ENCODE data around the gene GAS5.
"Not testable (repeated sequence)": the region's sequence is repeated elsewhere in the genome, so short reads cannot be mapped to it uniquely, and the experiment has no call there.

GAS5 gene

DNA sequence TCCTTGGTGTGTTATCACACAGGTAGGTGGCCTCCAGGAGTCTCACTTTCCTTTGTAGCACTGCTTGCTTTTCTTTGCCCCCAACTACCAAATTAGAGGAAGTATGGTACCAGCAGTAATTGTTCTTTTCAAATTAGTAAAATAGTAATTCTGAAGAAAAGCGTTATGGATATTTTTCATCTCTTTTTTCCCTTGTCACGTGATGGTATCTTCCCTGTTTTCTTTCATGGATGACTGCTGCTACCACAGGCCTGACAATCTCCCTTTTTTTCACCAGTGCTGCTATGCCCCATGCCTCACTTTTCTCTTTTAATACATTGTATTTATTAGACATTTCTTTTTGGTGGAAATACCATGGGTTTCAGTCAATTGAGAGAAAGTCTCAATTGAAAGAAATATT is 3.7 kb upstream of the GAS5 start:
- DNase-seq, result no peak
- in situ Hi-C loops (cut with HindIII; ENCODE audit: low pct_ligation_motif_present, low pct_unique_long_range_greater_than_20kb, low sequenced_read_pairs), result no loop called here

DNA sequence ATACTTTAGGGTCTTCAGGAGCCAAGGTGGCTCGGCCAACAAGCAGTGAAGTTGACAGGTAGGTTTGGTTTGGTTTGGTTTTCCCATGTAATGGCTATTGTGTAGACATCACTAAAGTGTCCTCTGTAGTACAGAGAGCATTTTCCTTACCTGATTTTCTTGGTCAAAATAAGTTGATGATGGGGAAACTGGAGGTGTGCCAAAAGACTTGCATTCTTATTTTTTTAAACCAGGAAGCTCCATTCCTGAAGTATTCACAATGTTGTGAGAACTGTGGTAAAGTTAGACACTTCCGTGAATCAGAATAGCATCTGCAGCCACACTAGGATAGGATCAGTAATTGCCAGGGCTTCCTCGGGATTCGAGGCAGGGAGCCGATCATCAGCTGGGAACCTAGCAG is 3.3 kb upstream of the GAS5 start:
- DNase-seq, result no peak

DNA sequence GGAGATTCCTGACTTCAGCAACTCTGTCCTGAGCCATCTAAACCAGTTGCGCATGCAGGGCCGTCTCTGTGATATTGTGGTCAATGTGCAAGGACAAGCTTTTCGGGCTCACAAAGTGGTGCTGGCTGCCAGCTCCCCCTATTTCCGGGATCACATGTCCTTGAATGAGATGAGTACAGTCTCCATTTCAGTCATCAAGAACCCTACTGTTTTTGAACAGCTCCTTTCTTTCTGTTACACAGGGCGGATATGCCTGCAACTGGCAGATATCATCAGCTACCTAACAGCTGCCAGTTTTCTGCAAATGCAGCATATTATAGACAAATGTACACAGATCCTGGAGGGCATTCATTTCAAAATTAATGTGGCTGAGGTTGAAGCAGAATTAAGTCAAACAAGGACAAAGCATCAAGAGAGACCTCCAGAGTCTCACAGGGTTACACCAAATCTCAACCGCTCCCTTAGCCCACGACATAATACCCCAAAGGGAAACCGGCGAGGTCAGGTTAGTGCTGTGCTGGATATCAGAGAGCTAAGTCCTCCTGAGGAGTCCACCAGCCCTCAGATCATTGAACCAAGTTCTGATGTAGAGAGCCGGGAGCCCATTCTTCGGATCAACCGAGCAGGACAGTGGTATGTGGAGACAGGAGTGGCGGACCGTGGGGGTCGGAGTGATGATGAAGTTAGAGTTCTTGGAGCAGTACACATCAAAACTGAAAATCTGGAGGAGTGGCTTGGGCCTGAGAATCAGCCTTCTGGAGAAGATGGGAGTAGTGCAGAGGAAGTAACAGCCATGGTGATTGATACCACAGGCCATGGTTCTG is 2.7 kb upstream of the GAS5 start:
- in situ Hi-C loops (cut with HindIII; ENCODE audit: low pct_ligation_motif_present, low pct_unique_long_range_greater_than_20kb, low sequenced_read_pairs), result no loop called here
- no peak for DNase-seq

More for the DNA sequence above, 3.3 kb upstream of the GAS5 start:
- in situ Hi-C loops (cut with HindIII; ENCODE audit: low pct_ligation_motif_present, low pct_unique_long_range_greater_than_20kb, low sequenced_read_pairs), result no loop called here

DNA sequence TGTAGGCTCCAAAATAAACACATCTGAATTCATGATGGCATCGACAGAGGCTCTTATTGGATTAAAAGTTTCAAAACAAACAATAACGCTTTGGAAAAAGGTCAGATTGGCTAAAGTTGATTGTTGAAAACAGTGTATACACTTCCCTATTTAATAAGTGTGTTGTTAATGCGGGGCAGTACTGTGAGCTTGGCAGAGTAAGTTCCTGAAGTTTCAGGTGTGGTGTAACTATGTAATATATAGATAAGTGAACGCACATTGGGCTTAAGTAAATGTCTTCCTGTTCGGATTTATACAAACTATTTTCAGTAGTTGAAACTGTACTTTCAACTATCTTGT is 1.2 kb upstream of the GAS5 start:
- in situ Hi-C loops (cut with HindIII; ENCODE audit: low pct_ligation_motif_present, low pct_unique_long_range_greater_than_20kb, low sequenced_read_pairs), result no loop called here
- no peak for DNase-seq

DNA sequence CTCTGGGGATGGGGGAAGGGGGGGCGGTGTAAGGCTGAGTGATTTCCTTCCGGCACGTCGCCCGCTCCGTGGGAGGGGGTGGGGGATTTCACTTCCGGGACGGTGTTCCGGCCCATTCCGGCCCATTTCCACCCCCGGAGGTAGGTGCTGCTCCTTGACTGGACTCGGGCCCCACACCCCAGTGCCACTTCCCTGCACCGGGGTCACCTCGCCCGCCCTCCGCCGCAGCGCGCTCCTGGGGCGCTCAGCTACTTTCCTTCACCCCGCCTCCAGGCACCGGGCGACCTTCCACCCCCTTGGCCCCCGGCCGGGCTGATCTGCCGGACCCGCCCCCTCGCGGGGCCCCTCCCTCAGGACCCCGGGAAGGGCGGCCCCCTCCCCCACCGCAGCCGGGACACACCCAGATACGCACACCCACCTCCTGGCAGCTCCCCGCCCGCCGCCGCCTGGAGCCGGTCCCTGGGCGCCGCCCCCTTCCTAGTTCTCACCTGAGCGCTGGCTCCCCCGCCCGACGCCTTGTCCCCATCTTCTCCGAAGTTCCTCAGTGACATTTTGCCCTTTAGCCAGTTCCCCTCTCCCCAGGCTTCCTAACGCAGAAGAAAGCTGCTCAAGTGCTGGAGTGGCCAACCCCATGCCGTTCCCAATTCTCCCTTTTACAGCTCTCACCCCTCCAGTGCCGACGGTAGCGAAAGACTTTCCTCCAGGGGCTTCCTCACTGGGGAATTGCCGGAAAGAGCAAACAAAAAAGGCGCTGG is 654 bp upstream of the GAS5 start, which contains the start of gene ZBTB37:
Gene ZBTB37 (plus strand): TSS at position 115 of the 755 bp plus-strand sequence. CDS start 1,846 bp downstream, outside the sequence.
- in situ Hi-C loops (cut with HindIII; ENCODE audit: low pct_ligation_motif_present, low pct_unique_long_range_greater_than_20kb, low sequenced_read_pairs), result no loop called here

DNA sequence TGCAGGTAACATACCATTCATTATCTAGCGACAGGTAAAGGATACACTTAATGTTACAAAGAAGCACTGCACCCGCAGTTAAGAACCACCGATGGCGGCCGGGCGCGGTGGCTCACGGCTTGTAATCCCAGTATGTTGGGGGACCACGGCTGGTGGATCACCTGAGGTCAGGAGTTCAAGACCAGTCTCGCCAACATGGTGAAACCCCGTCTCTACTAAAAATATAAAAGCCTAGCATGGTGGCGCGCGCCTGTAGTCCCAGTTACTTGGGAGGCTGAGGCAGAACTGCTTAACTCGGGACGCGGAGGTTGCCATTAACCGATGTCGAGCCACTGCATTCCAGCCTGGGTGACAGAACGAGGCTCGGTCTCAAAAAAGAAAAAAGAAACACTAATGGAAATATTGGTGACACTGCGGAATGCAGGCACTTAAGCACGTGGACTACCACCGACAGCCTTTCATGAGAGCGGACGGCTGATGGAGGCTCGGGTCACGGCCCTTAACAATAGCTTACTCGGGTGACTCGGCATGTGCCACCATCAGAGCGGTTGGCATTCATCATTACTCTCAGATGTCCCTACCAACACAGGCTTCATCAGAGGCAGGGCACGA is 542 bp downstream of the GAS5 start:
- in situ Hi-C loops (cut with HindIII; ENCODE audit: low pct_ligation_motif_present, low pct_unique_long_range_greater_than_20kb, low sequenced_read_pairs), result no loop called here

More for the DNA sequence above, 654 bp upstream of the GAS5 start, which contains the start of gene ZBTB37:
- DNase-seq, result peak; percentile 89

DNA sequence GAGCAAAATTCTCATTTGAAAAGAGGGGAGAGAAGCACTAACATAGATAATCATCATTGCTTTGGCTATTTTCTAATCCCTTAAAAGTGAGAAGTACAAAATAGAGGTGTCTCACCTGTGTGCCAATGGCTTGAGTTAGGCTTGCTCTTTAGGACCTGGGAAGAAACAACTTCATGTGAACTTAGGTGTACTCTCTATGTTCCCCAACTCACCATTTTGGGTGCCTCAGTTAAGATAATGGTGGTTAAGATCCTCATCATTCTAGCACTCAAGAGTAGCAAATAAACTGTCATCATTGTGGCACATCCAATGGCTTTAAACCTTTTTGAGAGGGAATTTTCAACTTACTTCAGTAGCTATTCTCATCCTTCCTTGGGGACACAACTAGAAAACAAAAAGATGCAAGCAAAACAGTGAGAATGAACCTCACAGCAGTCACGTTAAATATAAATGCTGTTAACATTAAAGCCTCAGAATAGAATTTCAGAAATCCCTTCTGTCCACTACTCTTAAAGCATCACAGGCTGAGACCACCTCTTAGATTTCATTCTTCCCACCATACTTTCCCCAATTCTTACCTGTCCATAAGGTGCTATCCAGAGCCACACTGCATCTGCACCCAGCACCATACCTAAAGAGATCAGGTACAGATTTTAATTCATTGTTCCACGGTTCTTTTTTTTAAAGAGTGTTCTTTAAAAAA is 1.2 kb downstream of the GAS5 start:
- DNase-seq, result no peak
- in situ Hi-C loops (cut with HindIII; ENCODE audit: low pct_ligation_motif_present, low pct_unique_long_range_greater_than_20kb, low sequenced_read_pairs), result no loop called here

More for the DNA sequence above, 542 bp downstream of the GAS5 start:
- no peak for DNase-seq

DNA sequence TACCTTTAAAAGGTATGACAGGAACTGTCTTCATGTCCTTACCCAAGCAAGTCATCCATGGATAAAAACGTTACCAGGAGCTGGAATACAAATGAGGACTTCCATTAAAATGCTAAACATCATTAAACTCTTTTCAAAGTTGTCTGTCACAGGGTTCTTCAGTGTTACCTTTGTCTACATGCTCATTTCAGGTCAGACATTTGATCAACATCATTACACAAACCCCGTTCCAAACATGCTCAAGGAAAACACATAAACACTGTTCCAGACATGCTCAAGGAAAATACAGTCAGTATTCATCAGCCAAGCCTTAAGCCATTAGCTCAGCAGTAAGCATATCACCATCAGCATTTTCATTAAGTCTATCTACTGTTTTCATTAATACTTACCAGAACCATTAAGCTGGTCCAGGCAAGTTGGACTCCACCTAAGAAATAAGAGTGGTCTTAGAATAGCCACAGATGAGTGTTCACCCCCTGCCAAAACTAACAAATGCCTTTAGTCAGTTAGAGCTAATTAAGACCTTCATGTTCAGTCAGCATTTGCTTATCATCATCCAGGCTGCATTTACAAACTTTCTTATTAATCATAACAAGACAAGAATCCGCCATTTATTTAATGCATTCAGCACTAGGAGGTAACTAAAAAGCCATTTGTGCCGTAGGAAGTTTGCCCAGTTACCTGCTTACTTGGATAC is 2.2 kb downstream of the GAS5 start:
- in situ Hi-C loops (cut with HindIII; ENCODE audit: low pct_ligation_motif_present, low pct_unique_long_range_greater_than_20kb, low sequenced_read_pairs), result no loop called here
- DNase-seq, result no peak

DNA sequence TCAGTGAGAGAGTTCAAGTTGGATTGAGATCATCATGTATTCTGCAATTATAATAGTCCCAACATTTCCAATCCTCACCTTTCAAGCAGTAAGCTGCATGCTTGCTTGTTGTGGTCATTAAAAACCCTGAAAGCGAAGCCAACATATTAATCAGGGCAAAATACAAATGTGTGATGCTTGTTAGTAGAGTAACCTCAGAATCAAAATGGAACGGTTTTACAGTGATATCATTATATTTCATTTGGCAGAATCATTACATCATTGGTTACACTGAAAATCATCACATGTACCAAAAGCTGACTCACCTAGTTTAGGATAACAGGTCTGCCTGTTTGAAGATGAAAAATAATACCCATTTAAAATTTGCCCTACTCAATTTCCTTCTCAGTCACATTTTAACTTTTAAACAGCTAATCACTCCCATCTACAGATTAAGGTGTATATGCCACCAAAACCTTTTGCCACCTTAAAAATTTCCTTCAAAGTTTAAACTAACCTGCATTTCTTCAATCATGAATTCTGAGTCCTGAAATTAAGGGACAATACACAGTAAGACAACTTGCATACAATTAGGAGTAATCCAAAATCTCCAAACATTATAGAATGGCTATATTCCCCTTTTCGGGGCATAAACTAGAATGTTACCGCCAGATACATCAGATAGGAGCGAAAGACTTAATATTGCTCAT is 3.5 kb downstream of the GAS5 start:
- in situ Hi-C loops (cut with HindIII; ENCODE audit: low pct_ligation_motif_present, low pct_unique_long_range_greater_than_20kb, low sequenced_read_pairs), result no loop called here

DNA sequence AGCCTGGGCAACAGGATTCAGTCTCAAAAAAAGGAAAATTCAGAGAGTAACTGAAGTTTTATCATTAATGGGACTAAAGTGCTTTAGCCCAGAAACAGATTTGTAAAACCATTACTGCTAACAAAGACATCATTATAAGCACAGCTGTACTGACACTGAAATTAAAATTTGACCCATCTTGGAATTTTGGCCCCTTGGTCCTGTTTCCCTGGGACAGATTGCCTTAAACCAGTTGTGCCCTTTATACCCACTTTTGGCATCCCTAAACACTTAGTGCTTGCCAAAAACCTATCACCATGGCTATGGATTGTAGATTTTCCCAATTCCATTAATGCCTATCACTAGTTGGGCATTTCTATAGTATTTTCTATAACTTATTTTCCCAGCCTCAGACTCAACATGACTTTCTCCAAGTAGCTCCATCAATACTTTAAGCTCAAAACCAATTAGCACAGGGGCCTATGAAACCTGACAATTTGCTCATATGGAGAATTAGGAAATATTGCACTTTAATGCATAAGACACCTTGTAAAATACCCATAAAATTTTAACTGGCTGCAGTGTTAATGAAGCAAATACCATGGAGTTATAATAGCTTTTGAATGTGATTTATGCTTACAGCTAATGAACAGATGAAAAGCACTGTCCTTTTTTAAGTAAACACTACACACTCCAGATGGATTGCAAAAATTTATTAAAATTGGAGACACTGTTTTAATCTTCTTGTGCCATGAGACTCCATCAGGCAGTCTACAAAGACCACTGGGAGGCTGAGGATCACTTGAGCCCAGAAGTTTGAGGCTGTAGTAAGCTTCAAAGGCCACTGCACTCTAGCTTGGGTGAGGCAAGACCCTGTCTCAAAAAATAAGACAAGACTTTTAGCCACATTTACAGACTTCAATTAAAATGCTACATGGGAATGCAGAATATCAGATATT is 4.3 kb downstream of the GAS5 start:
- in situ Hi-C loops (cut with HindIII; ENCODE audit: low pct_ligation_motif_present, low pct_unique_long_range_greater_than_20kb, low sequenced_read_pairs), result no loop called here
- DNase-seq, result no peak

More for the DNA sequence above, 3.5 kb downstream of the GAS5 start:
- DNase-seq, result no peak

DNA sequence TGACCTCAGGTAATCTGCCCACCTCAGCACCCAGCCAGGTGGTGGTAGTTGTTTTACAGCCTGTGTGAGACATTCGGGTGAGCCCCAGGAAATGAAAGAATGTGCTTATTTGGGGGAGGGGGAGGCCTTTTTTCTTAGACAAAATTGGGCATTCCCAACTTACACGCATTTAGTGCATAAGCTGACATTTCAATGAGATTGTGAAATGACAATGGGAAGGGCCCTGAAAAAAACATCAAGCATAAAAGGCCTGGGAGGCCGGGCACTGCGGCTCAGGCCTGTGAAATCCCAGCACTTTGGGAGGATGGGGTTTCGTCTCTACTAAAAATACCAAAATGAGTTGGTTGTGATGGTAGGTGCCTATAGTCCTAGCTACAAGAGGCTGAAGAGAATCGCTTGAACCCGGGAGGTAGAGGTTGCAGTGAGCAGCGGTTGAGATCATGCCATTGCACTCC is 5.0 kb downstream of the GAS5 start:
- in situ Hi-C loops (cut with HindIII; ENCODE audit: low pct_ligation_motif_present, low pct_unique_long_range_greater_than_20kb, low sequenced_read_pairs), result no loop called here
- no peak for DNase-seq

DNA sequence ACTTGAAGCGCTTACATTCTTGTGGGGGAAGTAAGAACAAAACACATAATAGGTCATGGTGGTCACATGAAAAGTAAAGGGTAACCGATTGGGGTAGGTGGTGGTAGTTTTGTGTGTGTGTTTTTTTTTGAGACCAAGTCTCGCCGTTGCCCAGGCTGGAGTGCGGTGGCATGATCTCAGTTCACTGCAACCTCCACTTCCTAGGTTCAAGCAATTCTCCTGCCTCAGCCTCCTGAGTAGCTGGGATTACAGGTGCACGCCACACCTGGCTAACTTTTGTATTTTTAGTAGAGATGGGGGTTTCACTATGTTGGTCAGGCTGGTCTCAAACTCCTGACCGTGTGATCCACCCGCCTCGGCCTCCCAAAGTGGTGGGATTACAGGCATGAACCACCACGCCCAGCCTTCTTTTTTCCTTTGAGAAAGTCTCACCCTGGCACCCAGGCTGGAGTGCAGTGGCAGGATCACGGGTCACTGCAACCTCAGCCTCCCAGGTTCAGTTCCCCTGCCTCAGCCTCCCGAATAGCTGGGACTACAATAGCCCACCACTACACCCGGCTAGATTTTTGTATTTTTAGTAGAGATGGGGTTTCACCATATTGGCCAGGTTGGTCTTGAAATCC is 5.5 kb downstream of the GAS5 start:
- in situ Hi-C loops (cut with HindIII; ENCODE audit: low pct_ligation_motif_present, low pct_unique_long_range_greater_than_20kb, low sequenced_read_pairs); DNase-seq: not testable (repeated sequence)

DNA sequence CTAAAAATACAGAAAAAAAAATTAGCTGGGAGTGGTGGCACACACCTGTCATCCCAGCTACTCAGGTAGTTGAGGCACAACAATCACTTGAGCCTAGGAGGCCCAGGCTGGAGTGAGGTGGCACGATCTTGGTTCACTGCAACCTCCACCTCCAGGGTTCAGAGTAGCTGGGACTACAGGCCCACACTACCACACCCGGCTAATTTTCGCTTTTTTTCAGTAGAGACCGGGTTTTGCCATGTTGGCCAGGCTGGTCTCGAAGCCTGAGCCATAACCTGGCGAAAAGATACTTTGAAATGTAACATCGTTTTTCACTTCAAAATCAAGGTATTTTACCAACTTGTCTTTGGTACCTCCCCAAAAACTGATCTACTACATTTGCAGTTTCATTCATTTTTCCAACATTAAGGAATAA is 6.1 kb downstream of the GAS5 start:
- in situ Hi-C loops (cut with HindIII; ENCODE audit: low pct_ligation_motif_present, low pct_unique_long_range_greater_than_20kb, low sequenced_read_pairs), result no loop called here
- DNase-seq, result no peak

DNA sequence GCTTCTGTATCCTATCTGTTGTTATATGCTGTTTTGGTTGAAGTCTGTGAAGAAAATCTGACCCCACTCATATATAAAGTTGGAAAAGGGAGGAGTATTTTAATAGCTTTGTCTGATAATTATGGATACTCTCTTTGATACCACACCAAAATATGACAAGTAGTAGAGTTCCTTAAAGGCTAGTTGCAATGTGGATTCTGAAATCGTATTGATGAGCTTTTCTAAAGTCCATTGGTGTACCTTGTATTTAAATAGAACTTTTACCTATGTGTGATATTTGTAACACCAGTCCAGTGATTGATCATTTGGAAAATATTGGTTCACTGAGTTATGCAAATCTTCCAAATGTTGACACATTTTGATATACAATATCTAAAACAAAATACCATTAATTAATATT is 7.7 kb downstream of the GAS5 start:
- in situ Hi-C loops (cut with HindIII; ENCODE audit: low pct_ligation_motif_present, low pct_unique_long_range_greater_than_20kb, low sequenced_read_pairs), result no loop called here
- no peak for DNase-seq

DNA sequence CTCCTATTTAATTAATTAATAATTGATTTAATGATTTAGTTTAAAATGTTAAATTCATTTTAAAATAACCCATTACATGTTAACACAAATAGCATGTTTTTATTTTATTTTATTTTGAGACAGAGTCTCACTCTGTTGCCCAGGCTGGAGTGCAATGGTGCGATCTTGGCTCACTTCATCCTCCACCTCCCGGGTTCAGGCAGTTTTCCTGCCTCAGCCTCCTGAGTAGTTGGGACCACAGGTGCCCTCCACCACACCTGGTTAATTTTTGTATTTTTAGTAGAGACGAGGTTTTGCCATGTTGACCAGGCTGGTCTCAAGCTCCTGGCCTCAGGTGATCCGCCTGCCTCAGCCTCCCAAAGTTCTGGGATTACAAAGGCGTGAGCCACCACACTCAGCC is 8.2 kb downstream of the GAS5 start:
- DNase-seq; in situ Hi-C loops (cut with HindIII; ENCODE audit: low pct_ligation_motif_present, low pct_unique_long_range_greater_than_20kb, low sequenced_read_pairs): not testable (repeated sequence)

DNA sequence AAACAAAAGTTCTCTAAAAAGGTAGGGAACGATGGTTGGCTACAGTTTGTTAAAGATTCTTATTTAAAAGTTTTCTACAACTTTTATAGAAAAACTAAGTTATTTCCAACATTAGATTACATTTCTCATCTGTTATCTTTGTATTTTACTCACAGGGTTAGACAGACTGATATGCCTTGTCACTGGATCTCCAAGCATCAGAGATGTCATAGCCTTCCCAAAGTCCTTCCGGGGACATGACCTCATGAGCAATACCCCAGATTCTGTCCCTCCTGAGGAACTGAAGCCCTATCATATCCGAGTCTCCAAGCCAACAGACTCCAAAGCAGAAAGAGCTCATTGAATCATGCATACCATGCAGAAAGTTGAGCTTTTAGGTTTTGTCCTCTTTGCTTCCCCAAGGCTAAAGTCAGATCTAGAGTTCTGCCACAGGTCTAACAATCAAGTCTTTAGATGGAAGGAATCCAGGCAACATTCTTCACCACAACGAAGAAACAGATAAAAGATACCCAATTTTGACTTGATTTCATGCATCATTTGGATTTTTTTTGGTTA is 10.3 kb downstream of the GAS5 start:
- in situ Hi-C loops (cut with HindIII; ENCODE audit: low pct_ligation_motif_present, low pct_unique_long_range_greater_than_20kb, low sequenced_read_pairs), result no loop called here
- DNase-seq, result no peak
